HG03135 (cell line): Measurements from ENCODE around the gene PRDX2.
"Not testable (repeated sequence)": the region's sequence is repeated elsewhere in the genome, so short reads cannot be mapped to it uniquely, and the experiment has no call there.

Source experiments
- ATAC-seq: cut with Tn5 transposase; IDR thresholded peaks from one replicate; pipeline ENCODE4 v1.9.1; 2021; ENCODE audit warnings: mild to moderate bottlenecking, moderate library complexity; ENCODE audit not compliant: unreplicated experiment

Gene PRDX2

DNA sequence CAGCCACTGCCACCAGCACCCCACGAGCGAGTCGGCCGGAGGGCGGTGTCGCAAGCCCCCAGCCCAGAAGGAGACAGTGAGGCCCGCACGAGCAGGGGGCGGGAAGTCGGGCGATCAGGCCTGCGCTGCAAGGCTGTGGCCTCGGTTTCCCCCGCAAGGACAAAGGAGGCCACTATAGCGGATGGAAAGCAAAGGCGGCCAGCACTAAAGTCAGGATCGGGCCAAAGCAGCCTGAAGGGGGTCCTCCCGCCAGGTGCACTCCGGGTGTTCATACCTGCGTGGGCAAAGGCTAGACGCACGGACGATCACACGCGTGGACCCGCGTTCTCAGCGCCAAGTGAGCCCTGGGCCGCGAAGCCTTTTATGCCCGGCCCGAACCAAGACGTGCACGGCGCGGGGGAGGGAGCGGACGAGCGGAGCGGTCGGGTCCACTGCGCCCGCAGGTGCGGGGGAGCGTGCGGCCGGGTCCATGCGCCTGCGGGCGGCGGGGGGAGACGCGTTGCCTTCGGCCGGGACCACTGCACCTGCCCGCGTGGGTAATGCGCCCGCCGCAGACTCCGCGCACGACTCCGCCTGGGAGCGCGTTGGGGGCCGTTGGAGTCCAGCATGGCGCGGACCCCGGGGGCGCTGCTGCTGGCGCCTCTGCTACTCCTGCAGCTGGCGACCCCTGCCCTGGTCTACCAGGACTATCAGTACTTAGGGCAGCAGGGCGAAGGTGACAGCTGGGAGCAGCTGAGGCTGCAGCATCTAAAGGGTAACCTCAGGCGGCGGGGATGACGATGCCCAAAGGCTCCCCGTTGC, at the start of gene PRDX2, which contains the start of gene THSD8:
TSS of gene PRDX2 (minus strand) at position 335 of the 801 bp plus-strand sequence. CDS start 539 bp downstream, outside the sequence.
TSS of gene THSD8 (plus strand) at position 604 of the 801 bp plus-strand sequence. CDS start at position 607, 3 bp downstream.
- no peak for ATAC-seq

DNA sequence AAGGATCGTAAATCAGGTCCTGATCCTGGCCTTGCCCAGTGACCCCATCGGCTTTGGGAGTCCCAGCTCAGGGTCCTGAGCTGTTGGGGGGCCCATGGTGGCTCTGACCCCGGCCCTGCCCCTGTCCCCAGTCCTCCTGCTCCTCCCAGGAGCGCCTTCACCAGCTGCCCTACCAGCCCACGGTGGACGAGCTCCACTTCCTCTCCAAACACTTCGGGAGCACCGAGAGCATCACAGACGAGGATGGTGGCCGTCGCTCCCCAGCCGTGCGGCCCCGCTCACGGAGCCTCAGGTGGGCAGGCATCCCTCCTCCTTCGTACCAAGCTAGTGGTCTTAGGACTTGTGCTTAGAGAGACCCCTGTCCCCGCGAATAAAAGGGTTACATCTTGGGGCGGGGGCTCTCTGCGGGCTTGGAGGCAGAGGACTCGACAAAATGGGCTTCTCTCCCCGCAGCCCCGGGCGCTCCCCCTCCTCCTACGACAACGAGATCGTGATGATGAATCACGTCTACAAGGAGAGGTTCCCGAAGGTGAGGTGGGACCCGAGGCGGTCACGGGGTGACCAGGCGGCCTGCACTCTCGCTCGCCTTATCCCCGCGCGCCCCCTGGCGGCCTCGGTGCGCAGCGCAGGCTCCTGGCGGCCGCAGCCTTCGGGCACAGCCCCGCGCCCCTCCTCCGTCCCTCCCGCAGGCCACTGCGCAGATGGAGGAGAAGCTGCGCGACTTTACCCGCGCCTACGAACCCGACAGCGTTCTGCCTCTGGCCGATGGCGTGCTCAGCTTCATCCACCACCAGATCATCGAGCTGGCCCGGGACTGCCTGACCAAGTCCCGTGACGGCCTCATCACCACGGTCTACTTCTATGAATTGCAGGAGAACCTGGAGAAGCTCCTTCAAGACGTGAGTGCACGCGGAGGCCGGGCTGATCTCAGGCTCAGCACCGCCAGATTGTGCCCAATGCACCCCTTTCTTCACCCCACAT, 45.8 kb upstream of the PRDX2 start:
- ATAC-seq, result peak; percentile 69

DNA sequence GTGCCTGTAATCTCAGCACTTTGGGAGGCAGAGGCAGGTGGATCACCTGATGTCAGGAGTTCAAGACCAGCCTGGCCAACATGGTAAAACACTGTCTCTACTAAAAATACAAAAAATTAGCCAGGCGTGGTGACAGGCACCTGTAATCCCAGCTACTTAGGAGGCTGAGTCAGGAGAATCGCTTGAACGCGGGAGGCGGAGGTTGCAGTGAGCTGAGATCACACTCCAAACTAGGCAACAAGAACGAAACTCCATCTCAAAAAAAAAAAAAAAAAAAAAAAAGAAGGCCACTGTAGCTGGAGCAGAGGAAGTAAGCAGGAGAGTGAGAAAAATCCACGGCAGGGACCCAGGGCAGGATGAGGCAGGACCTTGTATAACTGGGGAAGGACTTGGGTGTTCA, 45.0 kb upstream of the PRDX2 start:
- not testable (repeated sequence) for ATAC-seq

DNA sequence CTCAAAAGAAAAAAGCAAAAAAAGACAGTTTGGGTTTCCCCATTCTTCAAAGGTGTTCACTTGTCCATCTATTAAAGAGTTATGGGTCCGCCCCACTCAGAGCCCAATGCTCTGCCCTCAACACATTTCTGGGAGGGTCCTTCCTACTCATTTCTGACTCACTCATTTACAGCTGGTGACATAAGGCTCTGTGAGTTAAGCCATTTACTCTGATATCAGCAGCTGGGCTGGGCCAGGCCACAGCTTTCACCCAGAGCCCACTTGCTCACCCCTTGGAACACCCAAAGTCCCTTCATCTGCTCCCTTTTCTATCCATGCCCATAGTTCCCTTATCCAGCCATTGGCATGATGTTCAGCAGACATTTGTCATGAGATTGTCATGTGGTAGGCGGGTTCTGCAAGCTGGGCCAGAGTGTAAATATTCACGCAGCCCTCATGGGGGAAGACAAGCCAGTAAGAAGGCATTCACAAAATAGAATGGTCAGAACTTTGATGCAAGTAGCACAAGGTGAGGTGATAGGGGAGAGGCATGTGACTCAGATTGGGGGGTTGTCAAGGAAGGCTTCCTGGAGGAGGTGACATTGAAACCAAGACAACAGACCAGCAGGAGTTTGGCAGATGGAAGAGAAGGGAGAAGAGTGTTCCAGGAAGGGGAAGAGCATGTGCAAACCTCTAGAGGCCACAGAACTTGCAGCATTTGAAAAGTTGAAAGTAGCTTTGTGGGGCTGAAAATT, 42.6 kb upstream of the PRDX2 start:
- no peak for ATAC-seq

DNA sequence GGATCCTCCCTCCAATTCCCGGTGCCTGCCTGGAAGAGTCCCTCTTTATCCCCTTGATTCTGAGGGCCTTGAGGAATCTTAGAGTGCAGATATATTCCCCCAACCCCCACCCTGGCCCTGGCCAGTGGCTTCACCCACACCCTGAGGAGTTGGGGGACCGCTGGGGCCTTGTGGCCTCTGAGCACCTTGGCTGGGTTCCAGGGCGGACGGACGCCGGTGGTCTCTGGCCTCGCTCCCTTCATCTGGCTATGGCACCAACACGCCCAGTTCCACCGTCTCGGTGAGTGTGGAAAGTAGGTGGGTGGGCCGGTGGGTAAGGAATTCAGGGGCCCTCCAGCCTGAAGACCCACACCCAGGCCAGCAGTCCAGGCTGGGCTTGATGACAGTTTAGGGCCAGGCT, 41.7 kb upstream of the PRDX2 start:
- ATAC-seq, result no peak

DNA sequence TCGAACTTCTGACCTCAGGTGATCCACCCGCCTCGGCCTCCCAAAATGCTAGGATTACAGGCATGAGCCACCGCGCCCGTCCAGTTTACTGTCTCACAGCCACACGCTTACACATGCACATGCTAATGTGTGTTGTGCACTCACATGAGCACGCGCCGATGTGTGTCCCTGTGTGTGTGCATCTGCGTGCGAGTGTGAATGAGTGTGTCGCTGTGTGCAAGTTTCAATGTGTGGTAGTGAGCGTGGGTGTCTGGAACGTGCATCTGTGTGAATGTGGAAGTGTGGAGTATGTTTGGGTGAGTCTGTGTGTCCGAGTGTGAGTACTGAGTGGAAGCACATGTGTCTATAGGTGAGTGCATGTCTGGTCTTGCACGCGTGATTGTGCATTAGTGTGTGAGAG, 40.9 kb upstream of the PRDX2 start:
- no peak for ATAC-seq

DNA sequence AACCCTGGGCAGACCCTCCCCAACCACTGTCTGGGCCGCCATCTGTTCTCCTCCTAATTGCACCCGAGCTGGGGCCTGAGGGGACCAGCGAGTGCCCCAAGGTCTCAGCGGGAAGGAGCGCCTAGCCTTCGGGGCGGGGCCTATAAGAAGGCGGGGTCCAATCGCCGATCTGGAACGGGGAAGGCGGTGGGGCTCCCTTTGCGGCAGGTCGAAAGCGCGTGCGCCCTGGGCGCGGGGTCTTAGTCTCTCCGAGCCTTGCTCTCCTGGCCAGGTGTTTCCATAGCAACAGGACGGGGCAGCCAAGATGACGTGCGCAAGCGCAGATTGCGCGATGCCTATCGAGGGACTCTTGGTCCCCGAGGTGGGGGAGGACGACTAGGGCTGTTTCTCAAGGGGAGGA, 39.5 kb upstream of the PRDX2 start:
- no peak for ATAC-seq

DNA sequence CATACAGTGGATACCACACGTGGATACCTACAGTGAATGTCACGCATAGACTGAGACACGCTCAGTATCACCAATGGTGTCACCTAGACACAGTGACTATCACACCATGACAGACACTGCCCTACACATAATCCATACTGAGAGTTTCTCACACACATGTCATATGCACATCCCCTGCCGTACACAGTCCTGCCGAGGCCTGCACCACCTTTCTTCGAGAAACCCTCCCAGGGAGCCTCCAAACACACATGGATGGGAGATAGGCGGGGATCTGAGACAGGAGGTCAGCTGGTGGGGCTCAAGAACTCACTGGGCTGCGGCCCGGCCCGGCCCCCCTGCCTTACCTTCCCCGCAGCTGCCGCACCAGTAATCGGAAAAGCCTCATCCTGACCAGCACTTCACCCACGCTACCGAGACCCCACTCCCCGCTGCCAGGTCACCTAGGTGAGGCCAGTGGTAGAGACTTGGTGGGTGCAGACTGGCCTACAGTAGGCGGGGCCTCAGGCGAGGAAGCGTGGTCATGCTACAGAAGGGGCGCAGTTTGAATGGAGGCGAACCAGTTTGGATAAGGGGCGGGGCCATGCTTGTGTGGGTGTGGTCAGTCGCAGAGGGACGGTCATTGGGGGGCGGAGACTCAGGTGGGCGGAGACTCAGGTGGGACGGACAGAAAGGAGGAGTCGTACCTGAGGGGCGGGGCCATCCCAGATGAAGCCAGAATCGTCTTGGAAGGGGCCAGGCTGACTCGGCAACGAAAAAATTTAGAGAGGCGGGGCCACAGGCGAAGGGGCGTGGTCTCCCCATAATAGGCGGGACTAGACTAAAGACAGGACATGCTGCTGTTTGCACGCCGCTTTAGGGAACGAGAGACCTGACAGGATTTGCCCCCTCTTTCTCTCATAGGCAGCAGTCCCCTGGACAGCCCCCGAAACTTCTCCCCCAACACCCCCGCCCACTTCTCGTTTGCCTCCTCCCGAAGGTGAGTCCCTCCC, 38.8 kb upstream of the PRDX2 start:
- ATAC-seq, result no peak

DNA sequence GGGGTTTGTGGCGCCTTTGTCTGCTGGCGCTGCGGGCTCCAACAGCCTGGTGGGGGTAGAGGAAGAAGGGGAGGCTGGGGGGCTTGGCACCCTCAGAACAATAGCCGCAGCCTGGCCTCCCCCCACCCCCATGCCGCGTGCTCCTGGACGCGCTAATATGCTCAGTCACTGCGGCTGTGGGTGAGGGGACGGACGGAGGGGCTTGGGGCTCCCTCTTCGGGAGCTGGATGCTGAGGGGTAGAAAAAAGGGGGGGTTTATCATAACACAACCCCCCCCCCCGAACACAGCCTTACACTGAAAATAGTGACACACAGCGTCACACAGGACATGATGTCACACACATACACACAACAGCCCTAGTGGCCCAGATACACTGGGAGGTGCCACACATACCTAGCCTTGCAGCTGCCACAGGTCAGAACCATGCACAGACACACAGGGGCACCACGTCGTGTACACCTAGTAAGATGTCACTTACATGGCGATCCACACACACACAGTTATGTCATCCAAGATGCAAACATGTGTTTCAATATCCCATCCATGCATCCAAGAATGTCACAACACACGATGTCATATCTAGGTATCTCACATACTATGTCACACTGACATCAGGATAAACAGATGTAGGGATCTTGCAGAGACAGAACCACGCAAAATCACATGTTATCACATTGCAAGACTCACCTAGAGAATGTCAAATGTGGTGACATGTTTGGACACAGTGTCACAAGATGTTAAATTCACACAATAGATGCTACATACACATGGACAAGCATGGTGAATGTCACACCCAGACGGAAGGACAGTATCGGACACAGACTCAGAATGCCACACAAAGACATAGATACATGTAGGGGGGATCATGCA, 37.5 kb upstream of the PRDX2 start:
- ATAC-seq, result no peak

DNA sequence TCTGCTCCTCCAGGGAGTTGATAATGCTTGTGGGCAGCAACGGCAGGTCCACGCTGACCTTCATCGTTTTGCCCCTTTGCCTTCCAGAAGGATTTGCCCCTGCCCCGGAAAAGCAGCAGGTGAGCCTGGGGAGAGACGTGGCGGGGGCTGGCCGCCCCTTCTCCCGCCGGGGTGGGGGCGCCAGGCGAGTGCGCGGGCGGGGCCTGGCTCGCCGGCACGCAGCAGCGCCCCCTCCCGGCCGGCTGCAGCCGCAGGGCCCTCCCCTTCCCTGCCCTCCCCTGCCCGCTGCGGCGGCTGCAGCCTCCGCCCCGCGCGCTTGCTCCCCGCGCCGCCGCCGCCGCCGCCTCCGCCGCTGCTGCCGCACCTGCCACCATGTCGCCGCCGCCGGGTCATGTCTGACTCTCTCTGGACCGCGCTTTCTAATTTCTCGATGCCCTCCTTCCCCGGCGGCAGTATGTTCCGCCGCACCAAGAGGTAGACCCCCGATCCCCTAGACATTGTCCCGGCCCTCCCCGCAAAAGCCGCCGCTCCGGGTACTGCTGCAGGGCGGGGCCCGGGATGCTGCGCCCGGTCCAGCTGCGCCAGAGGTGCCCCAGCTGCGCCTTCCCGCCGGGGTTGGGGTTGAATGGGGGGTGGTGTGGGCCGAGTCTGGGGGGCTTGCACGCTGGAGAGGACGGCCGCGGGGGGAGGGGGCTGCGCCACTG, 36.7 kb upstream of the PRDX2 start, which contains the start of gene MAST1:
TSS of gene MAST1 (plus strand) at position 334 of the 704 bp plus-strand sequence. CDS start at position 392, 58 bp downstream.
- ATAC-seq, result no peak

DNA sequence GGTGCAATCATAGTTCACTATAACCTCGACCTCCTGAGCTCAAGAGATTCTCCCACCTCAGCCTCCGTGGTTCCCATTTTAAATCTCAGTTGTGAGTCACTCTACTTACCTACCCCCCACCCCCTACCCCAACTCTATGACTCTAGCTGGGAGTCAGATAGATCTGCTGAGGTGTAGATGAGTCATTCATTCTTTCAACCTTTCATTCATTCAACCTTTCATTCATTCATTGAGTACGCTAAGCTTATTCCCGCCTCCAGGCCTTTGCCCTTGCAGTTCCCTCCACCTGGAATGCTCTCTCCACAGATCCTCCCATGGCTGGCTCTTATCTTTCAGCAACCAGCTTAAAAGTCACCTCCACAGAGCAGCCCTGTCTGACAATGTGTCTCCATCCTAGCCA, 35.6 kb upstream of the PRDX2 start:
- no peak for ATAC-seq

DNA sequence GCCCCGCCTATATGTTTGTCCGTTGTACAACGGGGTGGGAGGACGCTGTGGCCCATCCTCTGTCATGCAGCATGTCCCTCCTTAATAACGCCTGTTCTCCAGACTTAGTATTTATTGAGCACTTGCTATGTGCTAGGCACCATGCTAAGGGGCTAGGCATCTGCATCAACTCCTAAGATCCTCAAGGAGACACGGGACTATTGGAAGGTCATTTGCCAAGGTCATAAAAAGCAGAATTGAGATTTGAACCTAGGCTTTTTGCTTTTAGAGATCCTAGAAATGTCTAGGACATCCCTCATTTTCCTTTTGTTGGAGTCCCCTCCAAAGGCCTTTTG, 34.9 kb upstream of the PRDX2 start:
- ATAC-seq, result no peak

DNA sequence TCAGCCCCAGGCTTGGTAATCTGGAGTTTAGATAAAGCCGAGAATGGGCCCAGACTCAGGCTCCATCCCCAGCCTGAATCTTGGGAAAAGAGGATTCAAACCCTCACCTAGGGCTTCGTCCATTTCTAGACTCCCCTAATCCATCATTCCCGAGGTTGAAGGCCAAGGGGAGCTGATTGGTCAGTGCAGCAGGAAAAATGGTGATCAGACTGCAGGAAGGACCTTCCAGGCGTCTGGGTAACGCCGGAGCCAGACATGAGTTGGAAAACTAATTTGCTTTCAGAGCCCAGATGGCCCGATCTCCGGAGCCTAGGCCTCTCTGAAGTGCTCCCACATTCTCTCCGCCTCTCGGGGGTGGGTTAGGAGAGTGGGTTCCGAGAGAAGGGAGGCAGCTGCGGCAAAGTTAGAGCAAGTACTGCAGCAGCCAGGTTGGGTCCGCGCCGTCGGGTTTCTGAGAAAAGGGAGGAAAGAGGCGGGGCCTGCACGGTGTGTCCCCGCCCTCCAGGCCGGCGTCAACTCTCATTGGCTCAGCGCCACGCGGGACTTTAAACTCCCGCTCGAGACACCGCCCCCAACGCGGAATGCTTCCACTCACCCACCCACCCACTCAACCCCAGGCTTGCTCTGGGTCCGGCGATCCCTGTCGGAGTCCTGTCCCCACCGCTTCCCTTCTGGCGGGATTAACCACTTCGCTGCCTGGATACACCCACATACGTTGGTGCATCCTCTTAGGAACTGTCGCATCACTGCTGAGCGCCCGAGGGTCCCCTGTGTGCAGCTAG, 33.6 kb upstream of the PRDX2 start:
- no peak for ATAC-seq

DNA sequence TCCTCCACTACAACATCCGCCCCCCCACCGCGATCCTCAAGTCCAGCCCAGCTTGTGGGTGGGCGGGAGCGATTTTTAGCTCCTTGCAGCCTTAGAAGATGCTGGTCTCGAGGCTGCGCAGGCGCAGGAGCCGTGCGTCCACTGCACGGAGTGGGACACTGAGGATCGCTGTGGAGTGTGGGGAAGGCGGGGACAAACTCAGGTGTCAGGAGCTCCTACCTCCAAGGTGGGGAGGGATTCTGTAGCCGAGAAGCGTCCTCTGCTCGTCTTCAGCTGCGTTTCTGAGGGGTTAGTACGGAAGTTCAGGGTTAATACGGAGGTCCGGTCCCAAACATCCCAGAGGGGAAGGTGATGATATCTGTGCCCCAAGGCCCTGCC, 33.0 kb upstream of the PRDX2 start, which contains the start of gene RTBDN:
TSS of gene RTBDN (minus strand) at position 14 of the 378 bp plus-strand sequence. CDS start 4,600 bp downstream, outside the sequence.
- no peak for ATAC-seq

DNA sequence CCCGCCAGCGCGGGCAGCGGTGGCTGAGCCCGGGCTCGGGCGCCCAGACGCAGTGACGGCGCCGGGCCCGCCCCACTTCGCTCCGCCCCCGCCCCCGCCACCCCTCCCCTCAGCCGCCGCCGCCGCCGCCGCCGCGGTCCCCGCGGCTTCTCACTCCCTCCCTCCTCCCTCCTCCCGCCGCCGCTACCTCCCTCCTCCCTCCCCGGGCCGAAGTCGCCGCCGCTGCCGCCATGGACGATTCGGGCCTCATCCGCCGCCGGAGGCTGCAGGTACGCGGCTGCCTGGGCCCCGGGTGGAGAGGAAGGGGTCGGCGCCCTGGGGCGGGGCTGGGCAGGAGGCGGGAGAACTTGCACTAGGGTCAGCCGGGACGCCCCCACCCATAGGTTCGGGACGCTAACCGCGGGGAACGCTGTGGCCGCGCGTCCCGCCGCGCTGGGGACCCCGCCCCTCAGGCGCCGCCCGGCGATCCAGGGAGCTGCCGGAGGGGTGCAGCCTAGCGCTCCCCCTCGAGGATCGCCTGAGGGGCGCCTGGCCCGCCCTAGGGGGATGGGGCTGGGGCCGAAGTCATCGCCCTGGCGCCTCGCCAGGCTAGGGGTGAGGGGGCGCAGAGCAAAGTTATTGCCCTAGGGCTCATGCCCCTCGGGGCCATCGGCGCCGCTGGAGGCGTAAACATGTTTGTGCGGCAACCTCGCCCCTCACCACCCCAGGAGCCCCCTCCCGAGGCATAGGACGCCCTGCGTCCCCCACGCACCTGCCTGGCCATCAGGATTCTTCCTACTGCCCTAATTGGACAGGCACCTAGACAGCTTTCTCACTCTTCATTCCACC, 32.4 kb upstream of the PRDX2 start:
- no peak for ATAC-seq

DNA sequence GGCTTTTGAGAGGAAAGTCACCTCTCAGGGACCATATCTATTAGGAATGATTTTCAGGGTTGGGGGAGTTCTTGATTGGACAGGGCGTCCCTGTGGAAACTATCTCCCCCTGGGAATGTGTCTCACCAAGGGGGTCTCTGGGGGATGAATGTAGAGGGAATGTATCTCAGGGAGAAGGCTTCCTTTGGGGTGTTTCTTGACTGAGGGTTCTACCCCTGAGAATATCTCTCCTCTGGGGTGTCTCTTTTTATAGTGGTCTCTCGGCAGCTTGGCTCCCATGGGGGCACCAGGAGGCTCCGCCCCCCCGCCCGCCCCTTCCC, 31.8 kb upstream of the PRDX2 start:
- ATAC-seq, result no peak

DNA sequence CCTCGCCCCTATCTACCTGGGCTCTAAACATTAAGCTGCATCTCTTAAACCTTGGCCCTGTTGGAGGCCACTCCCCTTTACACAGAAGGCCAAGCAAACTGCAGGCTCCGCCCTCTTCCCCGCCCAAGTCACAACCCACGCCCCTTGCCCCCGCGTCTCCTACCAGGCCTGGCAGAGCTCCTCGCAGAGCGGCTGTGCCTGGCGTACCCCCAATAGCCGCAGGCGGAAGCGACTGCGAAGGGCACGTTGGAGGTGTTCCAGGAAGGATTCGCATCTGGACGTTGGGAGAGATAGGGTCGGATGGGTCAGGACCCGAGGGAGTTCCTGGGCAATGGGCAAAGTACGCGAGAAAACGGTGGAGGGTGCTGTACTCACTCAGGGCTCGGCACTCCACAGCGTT, 26.9 kb upstream of the PRDX2 start:
- no peak for ATAC-seq
